GM10266 (cell line): ENCODE results near the gene U2AF2.

ENCODE experiments used
- DNase-seq: peaks from one replicate; pipeline ENCODE4 v3.0.0; 2012; ENCODE audit errors: extremely low spot score
- CTCF ChIP-seq: IDR thresholded peaks from 2 replicates; pipeline ENCODE4 v1.5.1; 2012; ENCODE audit warnings: mild to moderate bottlenecking, low read depth; ENCODE audit not compliant: control insufficient read depth, insufficient read depth; ENCODE audit errors: missing control alignments

U2AF2 gene

DNA sequence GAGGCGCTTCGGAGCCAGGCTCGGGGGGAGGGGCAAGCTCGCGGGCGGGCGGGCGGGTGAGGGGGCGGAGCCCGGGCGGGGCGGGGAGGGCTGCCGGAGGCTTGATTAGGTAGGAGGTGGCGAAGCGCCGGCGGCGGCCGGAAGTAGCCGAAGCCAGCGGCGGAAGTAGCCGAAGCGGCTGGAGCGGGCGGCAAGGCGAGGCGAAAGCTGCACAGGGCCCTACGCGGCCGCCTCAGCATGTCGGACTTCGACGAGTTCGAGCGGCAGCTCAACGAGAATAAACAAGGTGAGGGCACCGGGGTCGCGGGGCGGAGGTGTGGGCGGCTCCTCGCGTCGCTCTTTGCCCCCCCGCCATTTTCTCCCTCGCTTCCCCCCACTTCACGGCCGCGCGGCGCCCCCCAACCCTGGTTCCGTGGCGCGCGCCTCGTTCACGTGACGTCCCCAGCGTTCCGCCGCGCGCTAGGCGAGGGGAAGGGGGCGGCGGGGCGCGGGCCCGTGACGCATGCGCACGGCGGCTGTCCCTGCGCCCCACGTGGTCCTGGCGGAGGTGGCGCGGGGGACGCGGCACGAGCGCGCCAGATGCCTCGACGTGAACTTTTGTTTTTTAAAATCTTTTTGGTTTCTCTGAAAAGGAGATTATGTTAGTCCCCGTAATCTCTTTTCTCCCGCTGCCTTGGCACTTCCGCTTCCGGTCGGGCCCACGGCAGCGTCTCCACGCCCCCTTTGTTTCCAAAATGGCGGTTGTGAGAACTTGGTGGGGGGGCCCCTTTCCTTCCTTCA is at the start of gene U2AF2:
Gene U2AF2 (plus strand): TSS at position 168 of the 780 bp plus-strand sequence. CDS start 70 bp downstream, at position 238.
- TF ChIP-seq CTCF = no peak

GRCh38 chr19:55605207-55605636 is 49.6 kb upstream of the U2AF2 start:
- no peak for TF ChIP-seq CTCF

More for the DNA sequence above, at the start of gene U2AF2:
- DNase-seq = peak; percentile 98

GRCh38 chr19:55605637-55606470 is 49.0 kb upstream of the U2AF2 start, which contains the start of gene ZNF865:
TSS of gene ZNF865 (plus strand) at chr19:55605647. CDS start at chr19:55613619, 7,972 bp downstream.
- peak; percentile 90 for TF ChIP-seq CTCF
- DNase-seq = peak; percentile 86

More at GRCh38 chr19:55605207-55605636, 49.6 kb upstream of the U2AF2 start:
- DNase-seq = peak; percentile 98

DNA sequence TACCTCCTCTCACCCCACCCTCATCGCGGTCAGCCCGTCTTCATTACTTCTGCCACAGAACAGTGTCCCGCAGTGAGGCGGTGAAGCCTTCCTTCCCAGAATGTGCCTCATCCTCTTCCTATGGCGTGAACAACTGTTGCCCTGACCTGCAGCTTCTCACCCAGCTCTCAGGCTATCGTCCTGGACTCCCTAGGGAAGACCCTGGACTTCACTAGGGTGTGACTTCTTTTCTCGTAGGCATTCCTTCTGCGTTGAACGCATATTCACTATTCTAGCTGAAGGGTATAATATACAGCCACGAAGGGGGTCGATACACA is 48.4 kb upstream of the U2AF2 start:
- TF ChIP-seq CTCF = no peak

DNA sequence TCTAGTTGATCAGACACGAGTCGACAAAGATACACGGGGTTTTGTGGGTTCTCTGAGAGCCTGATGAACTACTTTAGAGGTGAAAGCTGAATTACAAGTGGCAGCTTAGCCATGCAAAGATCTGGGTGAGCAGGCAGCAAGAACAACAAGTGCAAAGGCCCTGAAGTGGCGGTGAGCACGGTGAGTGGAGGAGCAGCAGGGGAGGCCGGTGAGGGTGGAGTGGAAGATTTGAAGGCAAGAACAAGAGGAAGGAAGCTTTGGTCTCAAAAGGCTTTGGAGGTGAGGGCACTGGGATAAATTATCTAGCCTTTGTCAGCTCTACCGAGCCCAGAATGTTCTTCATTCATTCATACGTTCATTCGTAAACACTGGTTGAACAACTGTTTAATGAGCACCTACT is 48.0 kb upstream of the U2AF2 start:
- TF ChIP-seq CTCF = no peak
- no peak for DNase-seq

More for the DNA sequence above, 48.4 kb upstream of the U2AF2 start:
- no peak for DNase-seq

DNA sequence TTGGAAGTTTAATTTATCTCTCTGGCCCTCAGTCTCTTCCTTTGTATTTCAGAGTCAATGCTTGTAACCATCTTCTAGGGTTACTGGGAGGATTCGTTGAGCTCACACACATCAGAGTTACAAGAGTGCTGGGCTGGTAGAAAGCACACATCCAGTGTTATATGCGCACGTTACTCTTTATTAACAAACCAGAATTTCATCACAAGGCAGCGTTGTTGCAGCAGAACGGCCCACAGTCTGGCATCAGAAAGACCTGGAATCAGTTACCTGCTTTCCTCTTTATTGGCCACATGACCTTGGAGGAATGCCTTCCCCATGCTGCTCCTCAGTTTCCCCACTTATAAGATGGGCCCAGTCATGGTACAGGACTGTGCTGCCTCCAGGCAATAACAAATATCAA is 45.5 kb upstream of the U2AF2 start:
- DNase-seq = no peak
- no peak for TF ChIP-seq CTCF

- DNase-seq = no peak
- no peak for TF ChIP-seq CTCF
Observed at GRCh38 chr19:55611300-55611982, 43.4 kb upstream of the U2AF2 start.
